Measurements from ENCODE around the gene KIF16B.

GRCh38 chr20:16526433-16527380, 46.5 kb downstream of the KIF16B start:
- no peak for TF ChIP-seq POLR2A (IDR thresholded peaks at IDR 0.05)
- TF ChIP-seq, protein P1, sequence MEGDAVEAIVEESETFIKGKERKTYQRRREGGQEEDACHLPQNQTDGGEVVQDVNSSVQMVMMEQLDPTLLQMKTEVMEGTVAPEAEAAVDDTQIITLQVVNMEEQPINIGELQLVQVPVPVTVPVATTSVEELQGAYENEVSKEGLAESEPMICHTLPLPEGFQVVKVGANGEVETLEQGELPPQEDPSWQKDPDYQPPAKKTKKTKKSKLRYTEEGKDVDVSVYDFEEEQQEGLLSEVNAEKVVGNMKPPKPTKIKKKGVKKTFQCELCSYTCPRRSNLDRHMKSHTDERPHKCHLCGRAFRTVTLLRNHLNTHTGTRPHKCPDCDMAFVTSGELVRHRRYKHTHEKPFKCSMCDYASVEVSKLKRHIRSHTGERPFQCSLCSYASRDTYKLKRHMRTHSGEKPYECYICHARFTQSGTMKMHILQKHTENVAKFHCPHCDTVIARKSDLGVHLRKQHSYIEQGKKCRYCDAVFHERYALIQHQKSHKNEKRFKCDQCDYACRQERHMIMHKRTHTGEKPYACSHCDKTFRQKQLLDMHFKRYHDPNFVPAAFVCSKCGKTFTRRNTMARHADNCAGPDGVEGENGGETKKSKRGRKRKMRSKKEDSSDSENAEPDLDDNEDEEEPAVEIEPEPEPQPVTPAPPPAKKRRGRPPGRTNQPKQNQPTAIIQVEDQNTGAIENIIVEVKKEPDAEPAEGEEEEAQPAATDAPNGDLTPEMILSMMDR (IDR thresholded peaks at IDR 0.05): no peak
